Adrenal gland (tissue), 5 donors: Measurements from ENCODE around the gene NFIC.

ENCODE experiments used
- POLR2A ChIP-seq, 2 donors: fragments of 450-650 bp; IDR thresholded peaks; one replicate each; pipeline ENCODE4 v1.6.1; 2017; ENCODE audit warnings: antibody characterized with exemption in 2 of 2, mild to moderate bottlenecking in 2 of 2, moderate library complexity in 1 of 2
- TF ChIP-seq, protein P1 (sequence below), 6 experiments: fragments of 450-650 bp in 4 of 6; fragments of 200-600 bp in 2 of 6; sonication (generic) in 1 of 6; IDR thresholded peaks; 1 replicate in 5 of 6; 2 replicates in 1 of 6; pipeline versions ENCODE4 v1.5.1 to v1.8.0; 2016 to 2021; ENCODE audit warnings: antibody characterized with exemption in 6 of 6, mild to moderate bottlenecking in 2 of 6, moderate library complexity in 1 of 6
- donor health status: DM: no; HTN: no; CAD: no.

DNA sequence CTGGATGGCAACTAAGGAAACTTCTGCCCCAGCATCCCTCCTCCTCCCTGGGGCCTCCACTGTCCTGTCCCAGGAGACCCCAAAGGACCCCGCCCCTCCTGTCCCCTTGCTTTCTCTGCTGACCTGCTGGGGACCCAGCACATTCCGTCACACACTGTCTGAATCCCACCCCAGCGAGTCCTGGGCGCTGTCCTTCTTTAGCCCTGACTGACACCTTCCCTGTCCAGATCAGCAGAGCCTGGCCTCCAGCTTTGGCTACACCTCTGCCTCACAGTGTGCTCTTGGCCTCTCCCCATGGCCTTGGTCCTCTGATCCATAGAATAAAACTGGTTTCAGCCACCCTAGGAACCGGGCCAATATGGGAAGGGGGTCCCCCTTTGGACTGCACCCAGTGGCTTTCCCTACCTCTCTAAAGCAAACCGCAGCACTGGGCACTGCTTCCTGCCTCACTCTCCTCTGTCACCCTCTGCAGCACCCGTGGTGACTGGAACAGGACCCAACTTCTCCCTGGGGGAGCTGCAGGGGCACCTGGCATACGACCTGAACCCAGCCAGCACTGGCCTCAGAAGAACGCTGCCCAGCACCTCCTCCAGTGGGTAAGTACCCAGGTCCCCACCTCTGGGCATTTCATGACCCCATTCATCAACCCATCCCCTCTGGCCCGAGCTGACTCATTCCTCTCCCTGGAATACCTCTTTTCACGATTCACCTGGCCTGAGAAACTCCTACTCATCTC lies 67.6 kb downstream of the NFIC start:
- TF ChIP-seq, protein P1, sequence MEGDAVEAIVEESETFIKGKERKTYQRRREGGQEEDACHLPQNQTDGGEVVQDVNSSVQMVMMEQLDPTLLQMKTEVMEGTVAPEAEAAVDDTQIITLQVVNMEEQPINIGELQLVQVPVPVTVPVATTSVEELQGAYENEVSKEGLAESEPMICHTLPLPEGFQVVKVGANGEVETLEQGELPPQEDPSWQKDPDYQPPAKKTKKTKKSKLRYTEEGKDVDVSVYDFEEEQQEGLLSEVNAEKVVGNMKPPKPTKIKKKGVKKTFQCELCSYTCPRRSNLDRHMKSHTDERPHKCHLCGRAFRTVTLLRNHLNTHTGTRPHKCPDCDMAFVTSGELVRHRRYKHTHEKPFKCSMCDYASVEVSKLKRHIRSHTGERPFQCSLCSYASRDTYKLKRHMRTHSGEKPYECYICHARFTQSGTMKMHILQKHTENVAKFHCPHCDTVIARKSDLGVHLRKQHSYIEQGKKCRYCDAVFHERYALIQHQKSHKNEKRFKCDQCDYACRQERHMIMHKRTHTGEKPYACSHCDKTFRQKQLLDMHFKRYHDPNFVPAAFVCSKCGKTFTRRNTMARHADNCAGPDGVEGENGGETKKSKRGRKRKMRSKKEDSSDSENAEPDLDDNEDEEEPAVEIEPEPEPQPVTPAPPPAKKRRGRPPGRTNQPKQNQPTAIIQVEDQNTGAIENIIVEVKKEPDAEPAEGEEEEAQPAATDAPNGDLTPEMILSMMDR (IDR thresholded peaks at IDR 0.05), result no peak
- no peak for TF ChIP-seq POLR2A (IDR thresholded peaks at IDR 0.05)
